GM18505 (cell line): Measurements from ENCODE around the gene NFE2L1.
A peak's percentile ranks its signal among the peaks of the same experiment; 100 is the strongest.
"Not testable (repeated sequence)": the region's sequence is repeated elsewhere in the genome, so short reads cannot be mapped to it uniquely, and the experiment has no call there.

Experiments
- ATAC-seq: cut with Tn5 transposase; IDR thresholded peaks from one replicate; pipeline ENCODE4 v1.9.1; 2021; ENCODE audit not compliant: unreplicated experiment
- POLR2A ChIP-seq: IDR thresholded peaks from 4 replicates; pipeline ENCODE4 v1.6.1; 2011; ENCODE audit warnings: borderline replicate concordance; ENCODE audit not compliant: insufficient read depth, insufficient read length; ENCODE audit errors: extremely low read depth

Gene NFE2L1

GRCh38 chr17:48014595-48015111 lies 33.5 kb upstream of the NFE2L1 start:
- ATAC-seq = no peak
- no peak for TF ChIP-seq POLR2A

GRCh38 chr17:48016112-48016511 lies 32.0 kb upstream of the NFE2L1 start:
- no peak for TF ChIP-seq POLR2A

GRCh38 chr17:48017817-48018158 lies 30.4 kb upstream of the NFE2L1 start:
- ATAC-seq = not testable (repeated sequence)

More at GRCh38 chr17:48016112-48016511, 32.0 kb upstream of the NFE2L1 start:
- ATAC-seq = no peak

- no peak for ATAC-seq
- no peak for TF ChIP-seq POLR2A
Measured at GRCh38 chr17:48021934-48022333, 26.2 kb upstream of the NFE2L1 start.

GRCh38 chr17:48022901-48023300 lies 25.3 kb upstream of the NFE2L1 start:
- ATAC-seq = no peak
- TF ChIP-seq POLR2A = no peak

GRCh38 chr17:48023400-48024148 lies 24.6 kb upstream of the NFE2L1 start:
- no peak for ATAC-seq
- no peak for TF ChIP-seq POLR2A

GRCh38 chr17:48024149-48025039 lies 23.8 kb upstream of the NFE2L1 start:
- ATAC-seq = peak; percentile 4
- TF ChIP-seq POLR2A = no peak

GRCh38 chr17:48025040-48025903 lies 22.9 kb upstream of the NFE2L1 start:
- peak; percentile 89 for ATAC-seq
- TF ChIP-seq POLR2A = no peak

GRCh38 chr17:48025904-48026501 lies 22.2 kb upstream of the NFE2L1 start:
- no peak for TF ChIP-seq POLR2A
- no peak for ATAC-seq

GRCh38 chr17:48026502-48027321 lies 21.4 kb upstream of the NFE2L1 start:
- TF ChIP-seq POLR2A = no peak
- no peak for ATAC-seq

GRCh38 chr17:48027322-48027981 lies 20.7 kb upstream of the NFE2L1 start:
- no peak for ATAC-seq
- no peak for TF ChIP-seq POLR2A
